GM19438 (cell line): ENCODE measurements around the gene LAMTOR1.
"Not testable (repeated sequence)": the region's sequence is repeated elsewhere in the genome, so short reads cannot be mapped to it uniquely, and the experiment has no call there.

ENCODE experiments used
- ATAC-seq: cut with Tn5 transposase; IDR thresholded peaks from one replicate; pipeline ENCODE4 v1.9.1; 2021; ENCODE audit warnings: low read depth; ENCODE audit not compliant: unreplicated experiment

Gene LAMTOR1

GRCh38 chr11:72102946-72103753 is at the start of gene LAMTOR1:
LAMTOR1 (minus strand) TSS chr11:72103297; CDS start chr11:72103224, 73 bp downstream.
- ATAC-seq: peak; percentile 87

- ATAC-seq: no peak
Observed at GRCh38 chr11:72150882-72151281, 47.8 kb upstream of the LAMTOR1 start.

- no peak for ATAC-seq
Observed at GRCh38 chr11:72146625-72147024, 43.5 kb upstream of the LAMTOR1 start.

- ATAC-seq: no peak
Observed at GRCh38 chr11:72144807-72145565, 41.9 kb upstream of the LAMTOR1 start.

GRCh38 chr11:72142543-72142942 is 39.4 kb upstream of the LAMTOR1 start:
- ATAC-seq: not testable (repeated sequence)

GRCh38 chr11:72142086-72142485 is 39.0 kb upstream of the LAMTOR1 start:
- ATAC-seq: not testable (repeated sequence)

- no peak for ATAC-seq
Observed at GRCh38 chr11:72141066-72141465, 38.0 kb upstream of the LAMTOR1 start.

GRCh38 chr11:72140661-72141060 is 37.6 kb upstream of the LAMTOR1 start:
- ATAC-seq: no peak

GRCh38 chr11:72139500-72139899 is 36.4 kb upstream of the LAMTOR1 start:
- ATAC-seq: no peak

- ATAC-seq: no peak
Observed at GRCh38 chr11:72138821-72139390, 35.8 kb upstream of the LAMTOR1 start.

GRCh38 chr11:72136684-72137262 is 33.7 kb upstream of the LAMTOR1 start:
- no peak for ATAC-seq

- ATAC-seq: no peak
Observed at GRCh38 chr11:72135891-72136683, 33.0 kb upstream of the LAMTOR1 start.

- not testable (repeated sequence) for ATAC-seq
Observed at GRCh38 chr11:72135473-72135872, 32.4 kb upstream of the LAMTOR1 start, which contains the start of gene FOLR3. FOLR3 (plus strand) TSS chr11:72135725; CDS start chr11:72135953, 228 bp downstream.

- ATAC-seq: no peak
Observed at GRCh38 chr11:72132646-72133045, 29.5 kb upstream of the LAMTOR1 start.

GRCh38 chr11:72129381-72129780 is 26.3 kb upstream of the LAMTOR1 start:
- ATAC-seq: no peak

GRCh38 chr11:72127923-72128322 is 24.8 kb upstream of the LAMTOR1 start:
- no peak for ATAC-seq

GRCh38 chr11:72125956-72126355 is 22.9 kb upstream of the LAMTOR1 start:
- no peak for ATAC-seq

- ATAC-seq: no peak
Observed at GRCh38 chr11:72124046-72124445, 20.9 kb upstream of the LAMTOR1 start.

GRCh38 chr11:72123117-72123653 is 20.1 kb upstream of the LAMTOR1 start:
- no peak for ATAC-seq

GRCh38 chr11:72122607-72123006 is 19.5 kb upstream of the LAMTOR1 start:
- ATAC-seq: no peak
